Sigmoid colon (tissue), 7 donors: Measurements from ENCODE around the gene CCDC33. TPM values are rescaled to one million over a fixed set of nuclear protein-coding genes. Genes with fewer than 3 reads are reported as not detected.

Source experiments
- DNase-seq: peaks from one replicate; pipeline ENCODE4 v3.0.0-alpha.2; 2019
- H3K27ac ChIP-seq, 4 donors: fragments of 200-600 bp; sonication (generic); one replicate each; pipeline ENCODE4 v1.5.1; 2016 to 2019; ENCODE audit warnings: mild to moderate bottlenecking in 1 of 4
- H3K27me3 ChIP-seq, 3 donors: fragments of 200-600 bp; sonication (generic); one replicate each; pipeline ENCODE4 v1.5.1; 2019; ENCODE audit warnings: mild to moderate bottlenecking in 1 of 3
- H3K36me3 ChIP-seq, 4 donors: fragments of 200-600 bp; sonication (generic); one replicate each; pipeline ENCODE4 v1.5.1; 2016 to 2019
- H3K4me1 ChIP-seq, 4 donors: fragments of 200-600 bp; sonication (generic); one replicate each; pipeline ENCODE4 v1.5.1; 2017 to 2019
- H3K4me3 ChIP-seq, 4 donors: fragments of 200-600 bp; sonication (generic); one replicate each; pipeline ENCODE4 v1.5.1; 2017 to 2019; ENCODE audit warnings: mild to moderate bottlenecking in 2 of 4, moderate library complexity in 1 of 4
- H3K9me3 ChIP-seq, 4 donors: fragments of 200-600 bp in 3 of 4; sonication (generic) in 3 of 4; one replicate each; pipeline versions ENCODE4 v1.5.1 to v1.6.1; 2013 to 2019
- CTCF ChIP-seq, 4 experiments: fragments of 450-650 bp in 3 of 4; fragments of 200-600 bp in 1 of 4; IDR thresholded peaks; one replicate each; pipeline ENCODE4 v1.5.1; 2016 to 2019; ENCODE audit warnings: antibody characterized with exemption in 4 of 4, mild to moderate bottlenecking in 3 of 4, moderate library complexity in 2 of 4
- EP300 ChIP-seq, 4 donors: sonication (generic); formaldehyde crosslinking; IDR thresholded peaks; one replicate each; pipeline ENCODE4 v1.6.1; 2017; ENCODE audit warnings: antibody characterized with exemption in 4 of 4
- POLR2A ChIP-seq, 2 donors: fragments of 450-650 bp; IDR thresholded peaks; one replicate each; pipeline ENCODE4 v1.6.1; 2016; ENCODE audit warnings: antibody characterized with exemption in 2 of 2, mild to moderate bottlenecking in 2 of 2, moderate library complexity in 2 of 2
- POLR2AphosphoS5 ChIP-seq, 4 donors: sonication (generic); formaldehyde crosslinking; IDR thresholded peaks; one replicate each; pipeline ENCODE4 v1.6.1; 2017; ENCODE audit warnings: antibody characterized with exemption in 4 of 4
- WGBS, 2 donors: extraction: QIAGEN DNeasy Blood & Tissue Kit; methylation state at CpG; one replicate each; pipeline ENCODE4 v1.1.7; 2013; 5-methylcytosine and 5-hydroxymethylcytosine counted together
- intact Hi-C: fragments of 100-400 bp; cut with DNase I; formaldehyde crosslinking; loops from one replicate; pipeline ENCODE4 v1.15.1; 2023
- polyA plus RNA-seq, 3 donors: library from polyadenylated mRNA; stranded (reverse); fragments of 200-250 nt; gene quantifications; one replicate each; pipeline ENCODE4 v1.2.3, GENCODE V29; 2013
- total RNA-seq, 4 donors: library from RNA; depleted of rRNA; stranded (reverse); fragments of >200 nt; gene quantifications; one replicate each; pipeline ENCODE4 v1.1.0, GENCODE V29; 2016
- donor health status: healthy with polysubstance abuse.
- donor health status: Bipolar disorder and iron deficiency.
- donor health status: healthy.

CCDC33 gene
- total and polyA plus RNA-seq, 7 donors, result 0.09 to 0.60 TPM; not detected in 5

GRCh38 chr15:74225928-74226327, 10.2 kb upstream of the CCDC33 start:
- WGBS, 2 donors, result 74 to 80% methylated on average over 5 of the region's 5 CpGs
- TF ChIP-seq POLR2A (IDR thresholded peaks at IDR 0.05) (no peak), CTCF (IDR thresholded peaks at IDR 0.05) (no peak), EP300 (IDR thresholded peaks at IDR 0.05) (no peak), POLR2AphosphoS5 (IDR thresholded peaks at IDR 0.05) (no peak)
- Histone ChIP-seq H3K4me1 (no peaks in the 10 kb centered on the region), H3K9me3 (no peaks in the 10 kb centered on the region), H3K36me3 (no peaks in the 10 kb centered on the region), H3K4me3 (no peak overlapping the region), H3K27me3 (peaks cover 0 to 22% (median 10%) of the 10 kb centered on the region in 3 donors), H3K27ac (no peak overlapping the region)
- intact Hi-C loops, result no loop called here
- no peak for DNase-seq

- WGBS, 2 donors, result 84 to 85% methylated on average over 10 of the region's 10 CpGs
- H3K27me3 ChIP-seq, result peaks cover 0 to 22% (median 10%) of the 10 kb centered on the region in 3 donors
- no peaks in the 10 kb centered on the region for H3K4me1 ChIP-seq
- no peaks in the 10 kb centered on the region for H3K36me3 ChIP-seq
- DNase-seq, result no peak
- TF ChIP-seq POLR2AphosphoS5 (IDR thresholded peaks at IDR 0.05), result no peak
- no peak for TF ChIP-seq POLR2A (IDR thresholded peaks at IDR 0.05)
- TF ChIP-seq EP300 (IDR thresholded peaks at IDR 0.05), result no peak
- TF ChIP-seq CTCF (IDR thresholded peaks at IDR 0.05), result no peak
- intact Hi-C loops, result no loop called here
- no peaks in the 10 kb centered on the region for H3K9me3 ChIP-seq
- no peak overlapping the region for H3K27ac ChIP-seq
- no peak overlapping the region for H3K4me3 ChIP-seq
Measured at GRCh38 chr15:74226761-74227540, 9.2 kb upstream of the CCDC33 start.

- DNase-seq, result no peak
- H3K27me3 ChIP-seq, result peaks cover 0 to 16% (median 10%) of the 10 kb centered on the region in 3 donors
- intact Hi-C loops, result no loop called here
Measured at GRCh38 chr15:74227968-74228722, 8.0 kb upstream of the CCDC33 start.

GRCh38 chr15:74228723-74229081, 7.4 kb upstream of the CCDC33 start:
- no peaks in the 10 kb centered on the region for H3K9me3 ChIP-seq
- H3K27me3 ChIP-seq, result peaks cover 0 to 12% (median 10%) of the 10 kb centered on the region in 3 donors
- WGBS, 2 donors, result 36 to 62% methylated on average over 17 of the region's 17 CpGs
- H3K4me1 ChIP-seq, result no peaks in the 10 kb centered on the region
- TF ChIP-seq EP300 (IDR thresholded peaks at IDR 0.05) (no peak), CTCF (IDR thresholded peaks at IDR 0.05) (no peak), POLR2AphosphoS5 (IDR thresholded peaks at IDR 0.05) (no peak), POLR2A (IDR thresholded peaks at IDR 0.05) (no peak)
- H3K4me3 ChIP-seq, result no peak overlapping the region
- no peaks in the 10 kb centered on the region for H3K36me3 ChIP-seq
- H3K27ac ChIP-seq, result no peak overlapping the region
- no peak for DNase-seq
- intact Hi-C loops, result no loop called here

More at GRCh38 chr15:74227968-74228722, 8.0 kb upstream of the CCDC33 start:
- H3K9me3 ChIP-seq, result no peaks in the 10 kb centered on the region
- no peaks in the 10 kb centered on the region for H3K4me1 ChIP-seq
- TF ChIP-seq EP300 (IDR thresholded peaks at IDR 0.05) (no peak), POLR2AphosphoS5 (IDR thresholded peaks at IDR 0.05) (no peak), POLR2A (IDR thresholded peaks at IDR 0.05) (no peak), CTCF (IDR thresholded peaks at IDR 0.05) (no peak)
- no peaks in the 10 kb centered on the region for H3K36me3 ChIP-seq
- 17 to 58% methylated on average over 11 of the region's 11 CpGs for WGBS, 2 donors
- no peak overlapping the region for H3K4me3 ChIP-seq
- H3K27ac ChIP-seq, result no peak overlapping the region
